ENCODE measurements around the gene TENM4. TPM values are rescaled to one million over a fixed set of nuclear protein-coding genes. Genes with fewer than 3 reads are reported as not detected.

Gene TENM4
- total and polyA plus RNA-seq, 2 of the 8 experiments (the other 6 are each of a cell fraction or from before 2014, with no cell fraction given) = 3.5 to 7.2 TPM

GRCh38 chr11:79221444-79222130, 219.2 kb downstream of the TENM4 start (continued):
- no peak for TF ChIP-seq KDM1A (IDR thresholded peaks at IDR 0.05; ENCODE audit: borderline replicate concordance, low read length)
- no peak for TF ChIP-seq SUZ12 (IDR thresholded peaks at IDR 0.05; ENCODE audit: low read length)
- no peak for TF ChIP-seq E2F6 (IDR thresholded peaks at IDR 0.05)
- TF ChIP-seq EZH2 (IDR thresholded peaks at IDR 0.05; ENCODE audit: low read depth, low read length, severe bottlenecking) = no peak
- no peak for TF ChIP-seq BRCA1 (IDR thresholded peaks at IDR 0.05; ENCODE audit: low read depth, low read length)
- TF ChIP-seq BACH1 (IDR thresholded peaks at IDR 0.05; ENCODE audit: low read length) = no peak
- TF ChIP-seq BCL11A (IDR thresholded peaks at IDR 0.05; ENCODE audit: low read depth in 2 of 2, low read length in 2 of 2) = no peak
